NCI-H1930 (cell line): ENCODE measurements around the gene PALLD.

Experiments used
- DNase-seq, 2 experiments: peaks; one replicate each; lab custom pipeline; 2025; lab: John Stamatoyannopoulos, UW

Gene PALLD

GRCh38 chr4:168558599-168558998 is 61.7 kb downstream of the PALLD start:
- DNase-seq = no peak

- no peak for DNase-seq
These were observed 63.6 kb downstream of the PALLD start for GRCh38 chr4:168560184-168561180.

- no peak for DNase-seq
These were observed 65.3 kb downstream of the PALLD start for GRCh38 chr4:168562041-168562571.

- no peak for DNase-seq
These were observed 67.2 kb downstream of the PALLD start for GRCh38 chr4:168564023-168564422.

- DNase-seq = no peak
These were observed 68.3 kb downstream of the PALLD start for GRCh38 chr4:168565130-168565529.

GRCh38 chr4:168566726-168567125 is 69.9 kb downstream of the PALLD start:
- no peak for DNase-seq

- DNase-seq = no peak
These were observed 72.4 kb downstream of the PALLD start for GRCh38 chr4:168569066-168569930.

- DNase-seq = no peak
These were observed 73.1 kb downstream of the PALLD start for GRCh38 chr4:168569931-168570276.

GRCh38 chr4:168570466-168570865 is 73.6 kb downstream of the PALLD start:
- no peak for DNase-seq

GRCh38 chr4:168572002-168572401 is 75.2 kb downstream of the PALLD start:
- DNase-seq = no peak

- no peak for DNase-seq
These were observed 77.0 kb downstream of the PALLD start for GRCh38 chr4:168573870-168574269.

GRCh38 chr4:168574581-168575295 is 77.9 kb downstream of the PALLD start:
- no peak for DNase-seq

GRCh38 chr4:168575473-168575872 is 78.6 kb downstream of the PALLD start:
- DNase-seq = no peak

GRCh38 chr4:168577624-168578023 is 80.8 kb downstream of the PALLD start:
- no peak for DNase-seq

- DNase-seq = no peak
These were observed 83.4 kb downstream of the PALLD start for GRCh38 chr4:168580228-168580627.

GRCh38 chr4:168584321-168584771 is 87.5 kb downstream of the PALLD start:
- no peak for DNase-seq

GRCh38 chr4:168585168-168586091 is 88.6 kb downstream of the PALLD start:
- no peak for DNase-seq

GRCh38 chr4:168586926-168587325 is 90.1 kb downstream of the PALLD start:
- DNase-seq = no peak

GRCh38 chr4:168587411-168588125 is 90.7 kb downstream of the PALLD start:
- DNase-seq = no peak

GRCh38 chr4:168588916-168589531 is 92.2 kb downstream of the PALLD start:
- no peak for DNase-seq
